Skin of body (tissue), 2 donors: ENCODE measurements around the gene KDM4C. TPM values are rescaled to one million over a fixed set of nuclear protein-coding genes. Genes with fewer than 3 reads are reported as not detected.
A peak's percentile ranks its signal among the peaks of the same experiment; 100 is the strongest.

ENCODE experiments used
- DNase-seq: peaks from one replicate; lab custom pipeline; 2025; lab: John Stamatoyannopoulos, UW
- total RNA-seq: library from RNA; depleted of rRNA; stranded (reverse); fragments of >200 nt; gene quantifications from one replicate; pipeline ENCODE4 v1.2.3, GENCODE V29; 2014

KDM4C gene
- total RNA-seq, 1 donor from 2014 or later, result 45.8 TPM

DNA sequence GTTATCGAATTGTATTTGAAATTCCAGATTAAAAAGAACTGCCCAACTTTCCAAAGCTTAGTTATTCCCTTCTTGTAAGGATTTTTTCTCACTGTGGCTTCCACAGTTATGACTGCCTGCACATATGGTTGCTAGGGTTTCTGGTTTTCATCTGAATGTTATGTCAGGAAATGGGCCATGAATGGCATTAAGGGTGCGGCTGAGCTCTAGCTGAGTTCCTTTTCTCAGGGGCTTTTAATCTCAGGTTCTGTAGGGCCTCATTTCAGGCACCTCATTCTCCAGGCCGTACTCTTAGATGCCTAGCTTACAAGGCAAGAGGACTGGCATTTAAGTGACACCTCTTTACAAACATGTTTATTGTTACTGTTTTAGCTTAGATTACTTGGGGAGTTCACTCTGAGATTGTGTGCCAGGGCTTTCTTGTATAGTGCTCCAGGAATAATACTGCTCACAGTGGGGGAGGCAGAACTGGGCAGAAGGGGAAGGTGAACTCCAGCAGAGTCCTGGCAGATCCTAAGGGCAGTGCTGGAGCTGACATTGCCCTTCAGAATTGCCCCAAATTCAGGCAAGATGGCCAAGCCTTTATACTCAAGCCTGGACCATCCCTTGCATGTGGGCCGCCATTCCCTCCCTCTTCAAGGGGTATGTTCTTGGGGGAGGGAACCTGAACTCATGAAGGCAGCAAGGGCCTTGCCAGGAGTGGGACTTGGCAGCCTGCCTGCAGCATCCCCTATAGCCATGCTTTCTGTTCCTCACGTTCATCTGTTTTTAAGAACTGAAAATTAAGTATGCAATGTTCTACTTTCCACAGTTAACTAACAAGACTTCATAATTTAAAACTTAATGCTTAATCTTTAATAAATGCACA, 111.5 kb downstream of the KDM4C start:
- DNase-seq, result peak; percentile 3

DNA sequence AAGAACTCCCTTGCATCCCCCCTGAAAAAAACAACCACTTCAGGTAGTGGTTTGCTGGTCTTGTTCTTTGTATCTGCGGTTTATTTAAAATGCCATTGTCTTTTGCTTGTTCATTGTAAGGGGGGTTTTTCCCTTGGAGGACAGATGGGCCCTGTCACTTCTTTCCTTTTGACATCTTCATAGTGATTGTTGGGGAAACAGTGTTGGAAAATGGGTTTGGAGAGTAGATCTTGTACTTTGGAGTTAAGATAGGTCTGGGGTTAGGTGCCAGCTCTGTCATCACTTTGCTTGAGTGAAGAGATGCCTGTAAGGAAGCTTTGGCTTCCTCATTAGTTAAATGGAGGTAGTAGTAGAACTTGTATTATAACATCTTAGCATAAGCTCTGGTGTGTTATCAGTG, 112.4 kb downstream of the KDM4C start:
- DNase-seq, result no peak

DNA sequence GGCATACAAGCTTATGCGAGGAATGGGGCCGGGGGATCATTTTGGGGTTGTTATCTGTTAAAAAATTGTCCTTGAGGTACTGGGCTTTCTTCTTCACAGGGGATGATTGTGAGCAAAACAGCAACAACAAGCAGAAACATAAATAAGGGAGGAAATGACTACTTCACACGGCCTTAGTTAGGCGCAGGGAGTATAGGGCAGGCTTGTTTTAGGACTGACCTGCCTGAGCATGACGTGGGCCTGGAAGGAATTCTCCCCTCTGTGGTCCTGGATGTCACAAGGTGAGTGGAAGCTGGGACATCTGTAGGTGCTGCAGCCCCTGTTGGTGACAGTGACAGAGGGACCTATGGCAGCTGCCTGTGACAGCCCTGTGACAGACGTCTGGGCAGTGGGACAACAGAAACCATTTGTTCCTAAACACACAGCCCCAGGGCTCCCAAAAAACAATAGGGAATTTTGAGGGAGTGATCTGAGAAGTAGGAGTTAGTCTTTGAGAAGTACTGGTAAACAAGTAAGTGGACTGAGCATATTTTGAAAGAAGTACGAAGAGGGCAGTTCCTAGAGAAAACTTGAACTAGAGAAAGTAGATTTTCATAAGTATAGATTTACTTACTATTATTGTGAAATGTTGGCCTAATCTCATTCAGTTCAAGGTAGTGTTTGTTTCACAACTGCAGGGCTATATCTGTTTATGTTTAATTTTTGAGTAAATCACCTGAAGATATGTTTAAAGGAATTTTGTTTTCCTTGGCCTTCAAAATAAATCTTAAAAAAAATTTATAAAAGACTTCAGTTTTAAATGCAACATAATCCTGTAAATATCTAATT, 113.1 kb downstream of the KDM4C start:
- DNase-seq, result no peak

GRCh38 chr9:6873857-6874256, 116.1 kb downstream of the KDM4C start:
- DNase-seq, result no peak

DNA sequence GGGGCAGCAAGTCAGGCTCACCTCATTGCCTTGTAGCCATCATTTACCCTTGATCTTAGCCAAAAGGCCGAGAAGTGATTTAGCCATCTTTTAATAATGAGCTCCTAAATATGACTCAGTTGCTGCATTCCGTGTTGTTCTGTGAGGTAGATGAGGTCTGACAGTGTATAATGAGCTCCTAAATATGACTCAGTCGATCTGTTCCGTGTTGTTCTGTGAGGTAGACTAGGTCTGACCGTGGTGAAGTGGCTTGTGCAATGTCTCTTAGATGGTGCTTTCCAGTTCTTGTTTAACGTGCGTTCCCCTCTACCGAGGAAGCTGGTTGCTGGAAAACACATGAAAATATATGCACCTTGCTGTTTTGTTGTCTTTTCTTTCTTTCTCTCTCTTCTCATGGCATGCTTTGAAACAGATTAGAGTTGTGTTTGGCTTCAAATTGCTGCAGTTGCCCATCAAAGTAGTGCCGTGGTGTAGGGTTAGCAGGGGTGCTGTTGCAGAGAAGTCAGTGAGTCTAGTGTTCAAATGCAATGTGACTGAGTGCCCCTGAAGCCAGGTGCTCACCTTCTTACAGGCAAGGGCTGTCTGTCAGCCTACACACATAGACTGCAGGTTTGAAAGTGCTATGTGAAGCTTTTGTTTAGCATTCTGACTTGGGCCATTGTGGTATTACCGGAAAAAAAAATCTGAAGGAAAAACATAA, 118.6 kb downstream of the KDM4C start:
- no peak for DNase-seq

DNA sequence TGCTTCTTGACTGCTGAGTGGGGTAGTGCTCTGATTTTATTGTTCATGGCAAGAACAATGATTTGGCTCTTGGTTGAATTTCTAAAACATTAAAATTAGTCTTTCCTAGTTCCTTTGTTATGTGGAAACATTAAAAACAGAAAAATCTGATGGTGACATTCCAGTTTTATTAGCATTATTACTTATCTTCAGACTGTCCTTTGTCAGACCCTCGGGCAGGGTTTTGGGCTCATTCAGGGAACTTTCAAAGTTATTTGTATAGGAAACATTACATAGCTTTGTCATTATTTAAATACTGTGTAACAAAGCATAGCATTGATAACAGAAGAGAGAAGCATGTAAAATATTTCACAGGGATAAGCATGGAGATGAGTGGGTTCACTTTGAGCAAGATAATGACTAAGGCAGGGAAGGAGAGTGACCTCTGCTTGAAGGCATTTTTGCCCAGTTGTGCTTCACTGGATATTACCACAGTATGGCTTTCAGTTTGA, 119.9 kb downstream of the KDM4C start:
- DNase-seq, result no peak

DNA sequence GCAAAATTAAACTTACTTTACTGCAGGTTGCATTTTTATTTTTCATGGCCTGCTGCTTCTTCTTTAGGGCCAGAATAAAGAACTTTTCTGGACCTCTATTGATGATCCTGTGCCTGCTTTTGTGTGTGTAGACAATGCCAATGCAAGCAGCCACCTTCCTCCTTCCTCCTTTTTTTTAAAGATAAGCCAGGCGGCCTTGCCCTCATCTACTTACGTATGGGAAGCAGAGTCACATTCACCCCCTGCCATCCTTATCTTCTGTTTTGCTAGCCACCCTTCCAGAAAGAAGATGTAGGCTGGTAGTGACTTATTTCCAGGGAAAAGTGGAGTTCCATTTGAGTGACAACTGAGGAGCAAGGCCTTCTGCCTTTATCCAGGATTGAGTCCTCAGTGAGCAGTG, 122.9 kb downstream of the KDM4C start:
- no peak for DNase-seq

DNA sequence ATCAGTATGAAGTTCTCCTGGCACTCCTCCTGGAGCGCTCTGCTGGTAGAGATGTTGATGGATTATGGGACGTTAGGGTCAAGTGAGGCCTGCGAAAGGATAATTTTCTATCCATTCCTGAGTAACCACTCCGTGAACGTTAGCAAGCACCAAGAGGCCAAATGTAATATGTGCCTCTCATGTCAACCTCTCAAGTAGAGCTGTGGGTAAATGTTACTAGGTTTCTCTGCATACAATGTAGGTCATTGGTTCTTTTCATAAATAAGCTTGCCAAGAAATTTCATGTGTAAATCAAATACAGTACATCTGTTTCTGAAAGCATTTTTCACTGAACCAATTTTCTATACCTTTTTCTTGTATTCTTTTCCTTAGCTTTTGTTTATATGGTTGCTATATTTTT, 126.3 kb downstream of the KDM4C start:
- no peak for DNase-seq

DNA sequence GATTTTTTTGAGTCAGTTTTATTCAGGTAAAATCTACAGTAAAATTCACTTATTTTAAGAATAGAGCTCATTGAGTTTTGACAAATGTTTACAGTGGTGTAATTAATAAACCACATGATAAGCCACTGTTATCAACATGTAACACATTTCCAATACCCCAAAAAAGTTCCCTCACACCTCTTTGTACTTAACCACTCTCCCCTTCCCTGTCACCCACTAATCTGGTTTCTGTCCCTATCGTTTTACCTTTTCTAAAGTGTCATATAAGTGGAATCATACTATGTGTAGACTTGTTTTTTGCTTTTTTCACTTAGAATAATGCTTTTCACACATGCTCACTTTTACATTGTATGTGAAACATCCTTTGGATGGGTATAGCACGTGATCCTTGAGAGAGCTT, 127.2 kb downstream of the KDM4C start:
- DNase-seq, result no peak

- DNase-seq, result no peak
These were observed 129.3 kb downstream of the KDM4C start for GRCh38 chr9:6887051-6887450.

DNA sequence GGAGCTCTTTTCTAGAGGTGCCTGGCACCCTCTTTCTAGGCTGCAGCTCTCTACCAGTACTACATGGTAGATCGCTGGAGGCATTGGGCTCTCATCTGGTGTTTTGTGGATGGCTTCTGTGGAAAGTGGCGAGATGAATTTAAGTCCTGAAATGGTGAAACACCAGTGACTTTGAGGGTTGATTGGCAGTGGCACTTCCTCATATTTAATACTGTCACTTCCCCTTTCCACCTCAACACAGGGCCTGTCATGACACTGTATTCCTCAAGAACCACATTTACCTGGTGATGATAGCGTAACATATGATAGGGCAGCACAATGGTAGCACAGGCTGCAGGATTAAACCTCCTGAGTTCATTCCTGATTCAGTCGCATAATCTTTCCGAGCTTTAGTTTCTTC, 132.1 kb downstream of the KDM4C start:
- DNase-seq, result no peak

DNA sequence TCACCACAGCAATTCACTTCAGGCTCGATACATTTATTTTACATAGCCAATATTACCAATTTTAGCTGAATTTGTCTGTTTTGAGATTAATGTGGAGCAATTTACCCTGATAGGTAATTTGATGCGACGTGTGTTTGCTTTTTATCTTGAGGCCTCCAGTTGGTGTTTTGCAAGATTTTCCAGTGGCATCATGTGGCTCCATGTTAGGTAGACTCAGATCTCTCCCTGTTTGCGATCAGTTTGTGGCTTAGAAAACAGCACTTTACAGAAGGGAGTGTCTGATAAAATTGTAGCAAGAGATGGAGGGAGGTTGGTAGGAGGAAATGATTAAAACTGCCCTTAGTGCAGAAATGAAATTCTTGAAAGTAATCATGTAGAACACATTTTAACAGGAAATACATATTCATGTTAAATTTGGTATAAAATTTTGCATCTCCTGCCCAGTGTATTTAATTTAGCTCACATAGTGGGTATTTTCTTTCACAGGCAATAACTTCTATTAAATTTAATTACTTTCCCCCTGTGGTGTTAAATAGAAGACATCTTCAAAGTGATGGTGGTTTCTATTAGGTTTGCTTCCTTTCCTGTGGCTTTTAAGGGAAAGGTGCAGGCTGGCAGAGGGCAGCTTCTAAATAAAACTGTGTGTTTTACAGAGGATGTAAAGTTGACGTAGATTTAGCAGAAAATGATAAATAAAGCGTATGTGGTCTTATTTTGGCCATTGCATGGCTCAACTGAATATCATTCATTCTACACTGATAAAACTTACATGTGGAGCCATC, 135.8 kb downstream of the KDM4C start:
- DNase-seq, result no peak

GRCh38 chr9:6894135-6894534, 136.4 kb downstream of the KDM4C start:
- DNase-seq, result no peak

DNA sequence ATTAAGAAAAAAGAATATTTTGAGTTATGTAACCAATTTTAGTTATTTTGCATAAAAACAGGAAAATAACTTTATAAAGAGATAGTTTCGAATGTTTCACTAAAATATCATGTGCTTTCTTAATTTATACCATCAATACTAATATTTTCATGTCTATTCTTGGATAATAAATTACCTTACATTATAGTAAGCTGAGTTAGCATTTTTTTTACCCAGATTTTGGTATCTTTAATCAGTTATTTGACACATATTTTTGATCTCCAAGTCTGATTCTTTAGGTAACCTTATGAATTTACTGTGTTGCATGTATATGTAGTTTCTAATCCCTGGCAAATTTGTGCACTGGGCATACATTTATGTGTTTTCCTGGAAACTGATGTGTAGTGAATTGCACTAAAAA, 138.0 kb downstream of the KDM4C start:
- DNase-seq, result no peak

DNA sequence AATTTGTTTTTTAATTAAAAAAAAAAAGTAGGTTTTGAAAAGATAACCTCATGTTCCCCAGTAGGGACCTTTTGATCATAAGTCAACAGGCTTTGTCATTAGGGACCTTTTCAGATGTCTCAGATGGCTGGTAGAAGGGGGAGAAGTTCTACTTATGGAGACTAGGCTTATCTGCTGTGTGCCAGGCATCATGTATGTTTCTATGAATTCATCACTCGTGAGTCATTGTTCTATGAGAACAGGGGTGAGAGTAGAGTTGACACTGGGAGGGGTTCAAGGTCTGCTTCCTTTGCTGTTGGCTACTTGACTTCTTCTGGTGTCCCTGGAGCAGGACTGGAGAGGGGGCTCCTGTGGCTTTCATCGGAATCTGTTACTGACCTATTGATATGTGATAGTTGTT, 138.8 kb downstream of the KDM4C start:
- DNase-seq, result no peak

GRCh38 chr9:6897207-6897822, 139.5 kb downstream of the KDM4C start:
- no peak for DNase-seq

DNA sequence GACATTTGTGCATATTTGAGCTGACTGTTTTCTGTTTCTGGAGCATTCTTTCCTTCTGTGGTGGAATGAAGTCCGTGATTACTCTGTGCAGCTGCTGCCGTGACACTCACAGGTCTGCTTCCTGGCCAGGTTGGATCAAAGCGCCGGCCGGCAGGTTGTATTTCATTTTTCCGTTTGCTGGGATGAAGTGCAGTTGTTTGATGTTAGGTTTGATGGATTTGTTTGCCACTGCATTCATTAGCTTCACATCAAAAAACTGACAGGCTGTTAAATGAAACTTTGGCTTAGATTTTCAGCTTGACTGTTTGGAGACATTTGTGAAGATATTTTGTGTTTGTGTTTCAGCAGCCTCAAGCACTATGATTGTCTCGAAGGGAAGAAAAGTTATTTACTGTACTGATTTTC, 140.1 kb downstream of the KDM4C start:
- DNase-seq, result no peak

GRCh38 chr9:6899274-6899673, 141.5 kb downstream of the KDM4C start:
- no peak for DNase-seq

DNA sequence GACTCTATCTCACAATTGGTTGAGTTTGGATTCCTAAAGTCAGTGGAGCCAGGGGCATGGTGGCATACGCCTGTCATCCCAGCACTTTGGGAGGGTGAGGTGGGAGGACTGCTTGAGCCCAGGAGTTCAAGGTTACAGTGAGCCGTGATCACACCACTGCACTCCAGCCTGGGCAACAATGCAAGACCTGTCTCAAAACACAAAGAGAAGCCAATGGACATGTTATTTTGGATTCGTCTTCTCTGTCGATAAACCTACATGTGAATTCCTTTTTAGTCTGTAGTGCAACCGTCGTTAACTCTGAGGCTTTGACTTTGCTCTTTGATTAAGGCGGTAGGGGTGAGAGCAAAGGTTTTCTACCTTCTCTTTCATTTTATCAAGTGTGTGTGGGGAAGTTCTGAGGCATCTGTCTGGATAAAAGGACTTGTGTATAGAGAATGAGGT, 142.7 kb downstream of the KDM4C start:
- no peak for DNase-seq

DNA sequence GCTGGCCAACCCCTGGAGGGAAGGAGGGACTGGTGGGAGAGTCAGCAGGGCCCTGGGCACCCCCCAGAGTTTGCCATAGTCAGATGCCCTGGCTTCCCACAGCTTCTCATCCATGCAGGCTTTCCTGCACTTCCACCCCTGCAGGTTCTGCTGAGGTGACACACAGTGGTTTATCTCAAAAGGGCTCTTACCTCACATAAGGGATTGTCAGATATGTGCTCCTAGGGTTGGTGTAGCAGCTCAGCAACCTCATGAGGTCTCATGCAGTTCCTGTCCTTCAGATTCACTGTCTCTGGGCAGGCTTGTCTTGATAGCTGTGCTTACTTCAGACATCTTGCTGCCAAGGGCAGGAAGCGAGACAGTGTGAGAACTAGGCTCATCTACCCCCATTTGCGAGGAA, 143.4 kb downstream of the KDM4C start:
- DNase-seq, result no peak

- DNase-seq, result no peak
These were observed 144.7 kb downstream of the KDM4C start for GRCh38 chr9:6902423-6902822.
